ENCODE data around the gene JAG1. TPM values are rescaled to one million over a fixed set of nuclear protein-coding genes. Genes with fewer than 3 reads are reported as not detected.

Gene JAG1
- polyA plus RNA-seq, 3 donors = 0.70 to 6.8 (median 0.85) TPM

- intact Hi-C loops (cut with micrococcal nuclease) = no loop called here
- Histone ChIP-seq H4K20me1 (ENCODE audit: insufficient read depth, low read length) (no peaks in the 10 kb centered on the region), H3K79me2 (ENCODE audit: insufficient read depth, low read length) (no peaks in the 10 kb centered on the region), H3K9ac (ENCODE audit: insufficient read depth, low read length, poor library complexity, severe bottlenecking) (no peak overlapping the region), H3K36me3 (replicated peaks in 1 of 2; ENCODE audit: control insufficient read depth in 1 of 2, insufficient read depth in 2 of 2, low read length in 2 of 2) (peaks cover 62 to 93% of the 10 kb centered on the region in 2 donors), H3K9me3 (replicated peaks in 1 of 2; ENCODE audit: control insufficient read depth in 1 of 2, insufficient read depth in 1 of 2, low read length in 2 of 2) (no peaks in the 10 kb centered on the region), H3K4me3 (replicated peaks in 1 of 3; ENCODE audit: low read depth in 2 of 3, low read length in 3 of 3) (no peak overlapping the region), H3K27me3 (ENCODE audit: control insufficient read depth in 2 of 2, insufficient read depth in 2 of 2, low read length in 2 of 2) (no peaks in the 10 kb centered on the region), H3K4me1 (ENCODE audit: control insufficient read depth in 1 of 2, insufficient read depth in 2 of 2, low read length in 2 of 2) (no peaks in the 10 kb centered on the region), H2AFZ (ENCODE audit: insufficient read depth, low read depth, low read length, poor library complexity, severe bottlenecking) (no peak overlapping the region), H3K4me2 (replicated peaks; ENCODE audit: extremely low read depth, low read length, poor library complexity, severe bottlenecking) (no peak overlapping the region), H3K27ac (ENCODE audit: low read depth in 1 of 2, low read length in 2 of 2) (no peak overlapping the region)
- Mint-ChIP-seq H3K9me3 (peaks cover 0 to 2% (median 0%) of the 10 kb centered on the region in 7 donors), H3K27me3 (ENCODE audit: low read depth in 3 of 3) (peaks cover 0 to 2% (median 2%) of the 10 kb centered on the region in 3 donors), H3K4me3 (no peak overlapping the region), H3K36me3 (peaks cover 87 to 92% of the 10 kb centered on the region in 2 donors), H3K27ac (no peak overlapping the region), H3K4me1 (no peaks in the 10 kb centered on the region)
- no peak for DNase-seq
- 81% methylated on average over 2 of the region's 9 CpGs for WGBS (ENCODE audit: insufficient coverage)
- no peak for TF ChIP-seq CTCF (IDR thresholded peaks at IDR 0.05)
These were observed 21.0 kb downstream of the JAG1 start for GRCh38 chr20:10652660-10653261.

GRCh38 chr20:10652185-10652584, 21.6 kb downstream of the JAG1 start:
- intact Hi-C loops (cut with micrococcal nuclease) = no loop called here
- H3K27ac Mint-ChIP-seq = no peak overlapping the region
- peaks cover 0 to 2% (median 0%) of the 10 kb centered on the region in 7 donors for H3K9me3 Mint-ChIP-seq
- TF ChIP-seq CTCF (IDR thresholded peaks at IDR 0.05) = no peak
- Histone ChIP-seq H2AFZ (ENCODE audit: insufficient read depth, low read depth, low read length, poor library complexity, severe bottlenecking) (no peak overlapping the region), H3K4me1 (ENCODE audit: control insufficient read depth in 1 of 2, insufficient read depth in 2 of 2, low read length in 2 of 2) (no peaks in the 10 kb centered on the region), H3K9ac (ENCODE audit: insufficient read depth, low read length, poor library complexity, severe bottlenecking) (no peak overlapping the region), H3K79me2 (ENCODE audit: insufficient read depth, low read length) (no peaks in the 10 kb centered on the region), H3K4me2 (replicated peaks; ENCODE audit: extremely low read depth, low read length, poor library complexity, severe bottlenecking) (no peak overlapping the region), H3K9me3 (replicated peaks in 1 of 2; ENCODE audit: control insufficient read depth in 1 of 2, insufficient read depth in 1 of 2, low read length in 2 of 2) (no peaks in the 10 kb centered on the region), H4K20me1 (ENCODE audit: insufficient read depth, low read length) (no peaks in the 10 kb centered on the region), H3K4me3 (replicated peaks in 1 of 3; ENCODE audit: low read depth in 2 of 3, low read length in 3 of 3) (no peak overlapping the region), H3K27ac (ENCODE audit: low read depth in 1 of 2, low read length in 2 of 2) (no peak overlapping the region), H3K27me3 (ENCODE audit: control insufficient read depth in 2 of 2, insufficient read depth in 2 of 2, low read length in 2 of 2) (no peaks in the 10 kb centered on the region), H3K36me3 (replicated peaks in 1 of 2; ENCODE audit: control insufficient read depth in 1 of 2, insufficient read depth in 2 of 2, low read length in 2 of 2) (peaks cover 62 to 93% of the 10 kb centered on the region in 2 donors)
- 96% methylated on average over 8 of the region's 9 CpGs for WGBS (ENCODE audit: insufficient coverage)
- H3K36me3 Mint-ChIP-seq = peaks cover 87 to 92% of the 10 kb centered on the region in 2 donors
- no peak overlapping the region for H3K4me3 Mint-ChIP-seq
- H3K4me1 Mint-ChIP-seq = no peaks in the 10 kb centered on the region
- DNase-seq = no peak
- peaks cover 0 to 3% (median 2%) of the 10 kb centered on the region in 3 donors for H3K27me3 Mint-ChIP-seq (ENCODE audit: low read depth in 3 of 3)
